ENCODE results near the gene PCMT1.

The PCMT1 gene

DNA sequence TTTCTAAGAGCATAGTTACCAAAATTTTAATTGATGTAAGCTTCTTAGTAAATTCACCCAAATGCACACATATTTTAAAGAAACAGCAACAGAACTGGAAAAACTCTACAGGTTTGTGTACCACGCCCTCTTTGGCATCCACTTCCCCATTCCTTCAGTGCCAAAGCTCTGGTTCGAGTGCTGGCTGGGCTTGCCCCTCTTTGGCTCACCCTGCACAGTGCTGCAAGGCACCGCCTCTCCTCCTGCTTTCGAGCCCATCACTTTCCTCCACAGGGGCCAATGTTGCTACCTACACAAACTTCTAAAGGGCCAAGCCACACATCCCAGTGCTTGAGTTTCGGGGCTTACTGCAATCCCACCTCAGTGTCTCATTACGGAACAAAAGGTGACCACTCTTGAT, 105.0 kb downstream of the PCMT1 start:
- DNase-seq (ENCODE audit: low read depth, low spot score) = peak; percentile 53

DNA sequence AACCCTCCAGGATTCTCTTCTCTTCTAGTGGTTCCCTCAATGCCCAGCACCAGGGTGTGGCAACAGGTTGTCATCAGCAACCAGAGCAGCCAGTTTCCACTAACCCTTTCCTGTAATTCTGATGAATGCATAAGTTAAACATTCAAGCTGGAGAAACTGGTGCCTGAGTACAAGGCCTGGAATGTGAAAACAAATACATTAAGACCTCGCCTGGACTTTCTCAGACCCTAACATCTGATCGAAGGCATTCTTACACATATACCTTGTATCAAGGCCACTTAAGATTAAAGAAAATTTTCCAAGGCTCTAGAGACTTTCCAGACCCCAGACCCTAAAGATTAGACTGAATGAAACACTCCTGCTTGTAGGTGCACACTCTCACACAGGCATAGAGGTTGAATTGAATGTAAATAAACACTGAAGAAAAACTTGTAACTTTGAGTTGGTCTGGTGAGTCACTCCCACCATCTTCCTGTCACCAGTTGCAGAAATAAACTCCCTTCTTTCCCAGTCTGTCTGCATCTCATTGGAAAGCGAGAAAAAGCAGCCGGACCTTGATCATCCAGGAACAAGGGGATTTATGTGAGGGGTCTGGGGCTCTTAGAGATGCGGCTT, 105.6 kb downstream of the PCMT1 start:
- peak; percentile 85 for DNase-seq (ENCODE audit: low read depth, low spot score)

DNA sequence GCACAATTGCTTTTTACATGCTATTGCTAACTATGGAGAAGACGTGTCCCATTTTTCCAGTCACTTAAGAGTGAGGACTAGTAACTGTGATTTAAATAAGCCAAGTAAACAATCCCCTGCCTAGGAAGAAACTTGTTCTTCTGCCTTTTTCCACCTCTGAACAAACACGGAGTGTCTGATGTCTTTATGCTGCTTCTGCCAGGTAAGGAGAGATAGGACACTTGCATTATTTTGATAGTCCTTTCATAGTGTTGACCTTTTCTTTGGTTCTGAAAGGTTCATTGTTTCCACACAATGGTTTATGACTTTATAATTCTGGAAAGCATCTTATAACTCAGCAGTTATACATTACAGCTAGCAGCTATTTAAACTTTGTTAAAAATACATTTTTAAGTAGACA, 106.2 kb downstream of the PCMT1 start:
- DNase-seq (ENCODE audit: low read depth, low spot score) = no peak

DNA sequence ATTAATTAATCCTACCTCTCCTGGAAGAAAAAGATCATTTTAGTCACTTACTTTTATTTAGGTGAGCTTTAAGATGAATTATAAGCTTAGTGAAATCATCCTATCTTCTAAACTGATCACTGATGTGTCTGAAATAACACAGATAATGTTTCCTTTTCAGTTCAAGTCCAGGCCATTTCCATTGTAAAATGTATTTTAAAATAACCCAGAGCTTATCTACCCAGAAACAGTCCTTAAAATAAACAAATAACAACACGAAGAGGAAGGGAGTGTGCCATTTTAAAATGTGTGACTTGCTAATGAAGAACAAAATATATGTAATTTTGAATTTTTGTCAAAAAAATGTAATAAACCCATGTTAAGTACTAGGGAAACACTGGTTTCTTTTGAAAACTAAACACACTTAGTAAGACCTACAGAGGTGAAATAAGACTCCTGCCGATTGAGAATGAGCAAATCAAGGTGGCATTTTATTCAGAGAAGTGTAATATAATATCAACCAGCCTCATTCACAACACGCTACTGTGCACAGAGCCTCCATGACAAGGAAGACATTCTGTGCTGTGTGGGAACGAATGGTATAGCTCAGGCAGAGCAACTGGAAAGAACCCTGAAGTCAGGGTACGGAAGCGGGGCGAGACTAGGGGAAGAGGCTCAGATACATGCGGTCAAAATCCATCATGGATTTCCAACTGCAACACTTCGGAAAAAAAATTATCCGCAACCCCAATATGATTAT, 106.9 kb downstream of the PCMT1 start:
- DNase-seq (ENCODE audit: low read depth, low spot score) = no peak

DNA sequence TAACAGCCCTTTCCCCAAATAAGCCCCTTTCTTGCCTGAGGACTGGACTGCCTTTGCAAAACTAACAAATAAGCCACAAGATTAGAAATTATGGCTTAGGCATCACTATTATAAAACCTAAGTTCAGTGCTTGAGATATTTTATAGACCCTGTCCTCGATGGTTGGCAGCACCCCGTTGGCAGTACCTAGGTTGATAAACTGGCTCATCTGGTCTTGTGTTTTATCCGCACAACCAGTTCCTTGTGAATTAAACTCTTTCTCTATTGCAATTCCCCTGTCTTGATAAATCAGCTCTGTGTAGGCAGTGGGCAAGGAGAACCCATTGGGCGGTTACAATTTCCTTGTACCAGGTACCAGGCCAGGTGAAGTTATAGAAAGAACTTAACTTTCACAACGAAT, 108.0 kb downstream of the PCMT1 start:
- no peak for DNase-seq (ENCODE audit: low read depth, low spot score)

DNA sequence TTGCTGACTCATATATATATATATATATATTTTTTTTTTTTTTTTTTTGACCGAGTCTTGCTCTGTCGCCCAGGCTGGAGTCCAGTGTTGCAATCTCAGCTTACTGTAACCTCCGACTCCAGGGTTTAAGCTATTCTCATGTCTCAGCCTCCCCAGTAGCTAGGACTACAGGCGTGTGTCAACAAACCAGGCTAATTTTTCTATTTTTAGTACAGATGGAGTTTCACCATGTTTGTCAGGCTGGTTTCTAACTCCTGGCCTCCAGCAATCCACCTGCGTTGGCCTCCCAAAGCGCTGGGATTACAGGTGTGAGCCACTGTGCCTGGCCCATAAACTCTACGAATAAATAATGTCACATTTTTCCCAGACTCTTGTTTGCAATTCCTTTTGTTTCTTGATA, 109.8 kb downstream of the PCMT1 start:
- no peak for DNase-seq (ENCODE audit: low read depth, low spot score)

DNA sequence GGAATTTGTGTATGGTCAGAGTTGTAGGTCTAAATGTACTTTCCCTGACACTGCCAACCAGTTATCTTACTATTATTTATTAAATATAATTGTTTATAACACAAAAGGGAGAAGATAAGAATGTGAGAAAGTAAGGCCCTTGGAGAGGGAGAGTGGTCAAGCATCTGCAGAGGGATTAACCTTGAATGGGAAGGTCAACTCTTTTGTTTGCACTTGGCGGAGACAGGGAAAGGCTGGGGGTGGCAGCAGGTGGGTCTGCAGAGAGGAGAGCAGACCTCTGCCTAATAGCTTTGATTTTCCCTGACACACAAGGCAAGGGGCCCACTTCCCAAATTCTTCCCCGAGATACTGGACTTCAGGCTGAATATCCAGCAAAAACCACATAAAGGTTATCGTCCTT, 110.4 kb downstream of the PCMT1 start:
- no peak for DNase-seq (ENCODE audit: low read depth, low spot score)

DNA sequence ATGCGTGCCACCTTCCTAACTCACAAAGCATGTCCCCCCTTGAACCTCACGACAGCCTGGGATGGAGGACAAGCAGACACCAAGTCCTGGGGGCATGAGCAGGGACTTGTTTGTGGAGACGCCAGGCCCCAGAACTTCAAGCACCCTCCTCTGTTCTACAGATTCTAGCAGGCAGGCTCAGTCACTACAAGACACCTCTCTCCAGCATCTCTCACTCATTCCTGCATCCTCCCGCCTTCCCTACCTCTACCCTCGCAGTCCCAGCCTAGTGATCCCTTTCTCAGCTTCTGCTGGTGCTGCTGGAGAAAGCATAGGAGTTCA, 110.9 kb downstream of the PCMT1 start:
- DNase-seq (ENCODE audit: low read depth, low spot score) = no peak

Measured in astrocyte of the hippocampus (primary cell).